ENCODE data around the gene DNAJB9. TPM values are rescaled to one million over a fixed set of nuclear protein-coding genes. Genes with fewer than 3 reads are reported as not detected.

Gene DNAJB9
- total RNA-seq, 2 donors from 2014 or later = 26.0 to 55.8 TPM

DNA sequence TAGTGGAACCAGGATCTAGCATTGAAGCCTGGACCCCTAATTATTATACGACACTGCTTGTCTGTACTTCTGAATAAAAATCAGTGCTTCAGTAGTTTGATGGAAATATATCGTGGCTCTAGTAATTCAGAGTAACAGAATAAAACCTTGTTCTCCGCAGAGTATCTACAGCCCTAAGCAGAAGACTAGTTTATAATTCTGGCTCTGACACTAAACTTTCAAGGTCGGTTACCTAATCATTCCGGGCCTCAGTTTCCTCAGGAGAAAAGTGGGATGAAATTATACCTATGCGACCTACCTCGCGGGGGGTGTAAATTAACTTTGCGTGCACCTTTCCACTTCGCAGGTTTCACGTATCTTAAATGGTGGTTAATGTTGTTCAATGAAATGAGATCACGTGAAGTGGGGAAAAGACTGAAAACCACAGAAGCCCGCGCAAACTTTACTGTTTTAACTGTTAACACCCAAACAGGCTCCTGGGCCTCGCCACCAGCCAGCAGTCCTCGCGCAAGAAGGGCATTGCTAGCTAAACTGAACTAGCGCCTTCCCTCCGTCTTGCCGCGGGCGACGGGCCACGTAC is 783 bp upstream of the DNAJB9 start:
- H3K36me3 ChIP-seq (replicated peaks in 1 of 2; ENCODE audit: insufficient read depth in 1 of 2, low read depth in 2 of 2) = peaks cover 0 to 2% of the 10 kb centered on the region in 2 donors
- no peaks in the 10 kb centered on the region for H3K9me3 ChIP-seq
- H3K4me3 ChIP-seq = peak overlapping the region; percentile 52 to 64
- no peak for ATAC-seq
- peak overlapping the region; percentile 87 to 99 (median 99) for H3K27ac ChIP-seq
- 2 to 6% methylated on average over 24 of the region's 24 CpGs for WGBS, 2 donors
- DNase-seq = no peak
- intact Hi-C loops (cut with DNase I) = no loop called here
- TF ChIP-seq, protein P1, sequence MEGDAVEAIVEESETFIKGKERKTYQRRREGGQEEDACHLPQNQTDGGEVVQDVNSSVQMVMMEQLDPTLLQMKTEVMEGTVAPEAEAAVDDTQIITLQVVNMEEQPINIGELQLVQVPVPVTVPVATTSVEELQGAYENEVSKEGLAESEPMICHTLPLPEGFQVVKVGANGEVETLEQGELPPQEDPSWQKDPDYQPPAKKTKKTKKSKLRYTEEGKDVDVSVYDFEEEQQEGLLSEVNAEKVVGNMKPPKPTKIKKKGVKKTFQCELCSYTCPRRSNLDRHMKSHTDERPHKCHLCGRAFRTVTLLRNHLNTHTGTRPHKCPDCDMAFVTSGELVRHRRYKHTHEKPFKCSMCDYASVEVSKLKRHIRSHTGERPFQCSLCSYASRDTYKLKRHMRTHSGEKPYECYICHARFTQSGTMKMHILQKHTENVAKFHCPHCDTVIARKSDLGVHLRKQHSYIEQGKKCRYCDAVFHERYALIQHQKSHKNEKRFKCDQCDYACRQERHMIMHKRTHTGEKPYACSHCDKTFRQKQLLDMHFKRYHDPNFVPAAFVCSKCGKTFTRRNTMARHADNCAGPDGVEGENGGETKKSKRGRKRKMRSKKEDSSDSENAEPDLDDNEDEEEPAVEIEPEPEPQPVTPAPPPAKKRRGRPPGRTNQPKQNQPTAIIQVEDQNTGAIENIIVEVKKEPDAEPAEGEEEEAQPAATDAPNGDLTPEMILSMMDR (IDR thresholded peaks at IDR 0.05) = no peak
- no peak for TF ChIP-seq POLR2A (IDR thresholded peaks at IDR 0.05)
- H3K27me3 ChIP-seq = no peaks in the 10 kb centered on the region
- peaks cover 48% of the 10 kb centered on the region for H3K4me1 ChIP-seq

GRCh38 chr7:108570146-108570755 is 577 bp downstream of the DNAJB9 start:
- DNase-seq = peak; percentile 65 to 75 (median 69)
- no peaks in the 10 kb centered on the region for H3K9me3 ChIP-seq
- H3K27ac ChIP-seq = peak overlapping the region; percentile 87 to 99 (median 99)
- peaks cover 60% of the 10 kb centered on the region for H3K4me1 ChIP-seq
- 1% methylated on average over 34 to 36 of the region's 36 CpGs for WGBS, 2 donors
- no peaks in the 10 kb centered on the region for H3K27me3 ChIP-seq
- H3K36me3 ChIP-seq (replicated peaks in 1 of 2; ENCODE audit: insufficient read depth in 1 of 2, low read depth in 2 of 2) = no peaks in the 10 kb centered on the region
- TF ChIP-seq POLR2A (IDR thresholded peaks at IDR 0.05) = peak in 1 of 3 donors; percentile 16
- TF ChIP-seq, protein P1 (IDR thresholded peaks at IDR 0.05) = no peak
- intact Hi-C loops (cut with DNase I) = no loop called here
- ATAC-seq = peak; percentile 45
- peak overlapping the region; percentile 52 to 97 for H3K4me3 ChIP-seq

- ATAC-seq = no peak
- intact Hi-C loops (cut with DNase I) = no loop called here
- no peaks in the 10 kb centered on the region for H3K9me3 ChIP-seq
- H3K4me3 ChIP-seq = no peak overlapping the region
- TF ChIP-seq POLR2A (IDR thresholded peaks at IDR 0.05) = no peak
- TF ChIP-seq, protein P1 (IDR thresholded peaks at IDR 0.05) = no peak
- peak overlapping the region in 1 of 4 donors; percentile 99 for H3K27ac ChIP-seq
- peaks cover 65% of the 10 kb centered on the region for H3K4me1 ChIP-seq
- no peaks in the 10 kb centered on the region for H3K36me3 ChIP-seq (replicated peaks in 1 of 2; ENCODE audit: insufficient read depth in 1 of 2, low read depth in 2 of 2)
- no peaks in the 10 kb centered on the region for H3K27me3 ChIP-seq
- 42 to 54% methylated on average over 2 of the region's 2 CpGs for WGBS, 2 donors
- DNase-seq = no peak
Measured at GRCh38 chr7:108572480-108572879, 2.8 kb downstream of the DNAJB9 start.

GRCh38 chr7:108575156-108575555 is 5.5 kb downstream of the DNAJB9 start:
- Histone ChIP-seq H3K4me3 (no peak overlapping the region), H3K9me3 (peaks cover 0 to 13% (median 0%) of the 10 kb centered on the region in 3 donors), H3K4me1 (peaks cover 49% of the 10 kb centered on the region), H3K27ac (no peak overlapping the region), H3K36me3 (replicated peaks in 1 of 2; ENCODE audit: insufficient read depth in 1 of 2, low read depth in 2 of 2) (peaks cover 5 to 8% of the 10 kb centered on the region in 2 donors), H3K27me3 (no peaks in the 10 kb centered on the region)
- DNase-seq (no peak), ATAC-seq (no peak)
- intact Hi-C loops (cut with DNase I) = no loop called here
- no peak for TF ChIP-seq POLR2A (IDR thresholded peaks at IDR 0.05)
- TF ChIP-seq, protein P1 (IDR thresholded peaks at IDR 0.05) = no peak
- WGBS, 2 donors = 57 to 78% methylated on average over 2 of the region's 2 CpGs

All from body of pancreas (tissue), 4 donors.